A204.1 (cell line): Measurements from ENCODE around the gene OSBPL5.

Experiments
- FAIRE-seq: peaks from 2 replicates; lab custom pipeline; 2012; peaks lifted over from hg19 to GRCh38; lab: Jason Lieb, UNC

OSBPL5 gene

DNA sequence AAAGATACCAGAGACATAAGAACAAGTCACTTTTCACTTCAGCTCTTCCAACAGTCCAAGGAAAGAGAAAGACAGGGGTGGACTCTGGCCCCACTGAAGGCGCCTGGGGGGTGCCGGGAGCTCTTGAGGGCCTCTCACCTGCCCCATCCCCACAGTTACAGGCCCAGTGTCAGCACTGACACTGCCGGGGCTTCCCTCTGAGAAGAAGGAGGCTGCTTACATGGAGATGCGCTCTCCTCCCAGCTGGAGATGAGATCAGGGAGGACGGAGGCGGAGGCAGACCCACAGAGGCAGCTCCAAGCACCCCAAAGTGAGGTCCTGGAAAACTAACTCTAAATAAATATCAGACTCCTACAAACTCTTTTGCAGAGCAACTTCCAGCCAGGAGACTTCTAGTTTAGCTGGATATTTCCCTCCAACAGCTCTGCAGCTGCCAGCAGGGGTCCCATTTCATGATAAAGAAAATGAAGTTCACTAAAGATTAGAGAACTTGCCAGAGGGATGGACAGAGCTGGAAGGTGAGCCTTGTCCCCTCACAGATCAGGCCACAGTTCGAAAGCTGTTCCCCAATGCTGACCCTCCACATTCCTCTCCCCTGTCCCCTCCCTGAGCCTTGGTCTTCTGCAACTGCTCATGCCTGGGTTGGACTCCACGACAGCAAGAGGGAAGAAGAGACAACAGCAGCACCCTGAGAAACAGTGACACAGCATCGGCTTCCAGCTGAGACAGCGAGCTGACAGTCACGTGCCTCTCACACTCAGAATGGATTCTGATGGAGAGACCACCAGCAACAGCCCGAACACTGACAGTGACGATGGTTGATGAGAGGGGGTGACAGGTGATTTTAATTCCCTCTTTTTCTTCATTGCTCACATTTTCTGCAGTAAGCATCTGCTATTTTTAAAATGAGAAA, 113.7 kb downstream of the OSBPL5 start:
- no peak for FAIRE-seq

DNA sequence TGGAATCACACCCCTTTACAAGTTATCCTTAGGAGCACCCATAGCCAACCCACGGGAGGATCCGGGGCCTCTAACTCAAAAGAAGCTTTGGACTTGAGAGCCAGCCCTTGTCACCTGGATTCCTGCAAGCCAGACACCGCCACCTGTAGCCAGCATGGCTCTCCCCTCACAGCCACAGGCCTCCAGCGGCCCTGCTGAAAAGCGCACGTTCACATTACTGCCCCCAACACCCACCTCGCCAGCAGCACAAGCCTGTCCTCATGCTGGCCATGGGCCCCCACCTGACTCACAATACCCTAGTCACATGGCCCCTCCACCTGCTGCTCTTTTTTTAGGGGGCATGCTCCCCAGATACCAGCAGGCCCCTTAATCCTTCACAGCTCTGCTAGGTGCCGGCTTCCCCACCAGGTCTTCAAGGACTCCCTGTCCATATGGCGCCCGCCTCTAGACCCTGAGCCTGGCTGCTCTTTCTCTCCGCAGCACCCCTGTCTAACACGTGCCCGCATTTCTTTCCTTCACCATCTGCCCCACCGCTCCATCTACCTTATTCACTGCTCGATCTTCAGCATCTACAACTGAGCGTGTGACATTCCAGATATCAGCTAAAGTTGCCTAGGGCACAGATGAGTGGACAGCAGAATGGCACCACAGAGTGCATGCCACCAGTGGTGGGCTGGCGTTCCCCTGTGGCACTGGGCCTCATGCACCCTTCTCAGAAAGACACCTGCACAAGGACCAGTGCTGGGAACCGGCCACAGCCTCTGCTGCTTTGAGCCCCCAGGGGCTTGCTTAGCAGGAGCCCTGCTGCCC, 114.5 kb downstream of the OSBPL5 start:
- FAIRE-seq = no peak

DNA sequence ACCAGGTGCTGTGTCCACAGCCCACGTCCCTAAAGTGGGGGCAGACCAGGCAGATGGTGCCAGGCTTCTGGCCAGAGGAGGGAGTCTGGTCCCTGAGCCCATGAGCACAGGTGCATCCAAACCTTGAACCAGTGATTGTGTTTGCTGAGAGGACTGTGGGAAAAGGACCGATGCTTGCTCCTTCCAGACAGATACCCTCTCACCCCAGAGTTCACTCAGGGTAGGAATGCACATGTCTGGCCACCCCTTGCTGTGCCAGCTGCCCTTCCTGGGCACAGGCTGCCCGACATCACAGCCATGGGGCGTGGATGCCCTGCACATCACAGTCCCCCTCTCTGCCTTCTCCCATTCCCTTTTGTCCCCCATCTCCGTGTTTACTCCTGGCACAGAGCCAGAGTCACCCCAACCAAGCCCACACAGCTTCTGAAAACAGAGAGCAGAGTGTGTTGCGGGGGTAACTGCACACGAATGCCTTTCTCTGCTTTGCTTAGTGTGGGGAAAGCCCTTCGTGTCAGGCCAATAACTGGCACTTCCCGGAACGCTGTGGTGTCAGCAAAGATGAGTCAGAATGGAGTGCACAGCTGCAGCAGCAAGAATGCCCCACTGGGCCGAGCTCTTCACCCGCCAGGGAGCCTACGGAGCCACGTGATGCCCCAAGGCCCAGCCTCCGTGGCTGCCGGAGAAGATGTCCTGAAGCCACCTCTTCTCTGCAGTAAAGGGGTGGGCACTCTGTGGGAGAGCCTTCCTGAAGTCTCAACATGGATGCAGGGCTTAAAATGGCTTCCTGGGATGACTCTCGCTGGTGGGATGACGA, 115.5 kb downstream of the OSBPL5 start:
- FAIRE-seq = no peak

DNA sequence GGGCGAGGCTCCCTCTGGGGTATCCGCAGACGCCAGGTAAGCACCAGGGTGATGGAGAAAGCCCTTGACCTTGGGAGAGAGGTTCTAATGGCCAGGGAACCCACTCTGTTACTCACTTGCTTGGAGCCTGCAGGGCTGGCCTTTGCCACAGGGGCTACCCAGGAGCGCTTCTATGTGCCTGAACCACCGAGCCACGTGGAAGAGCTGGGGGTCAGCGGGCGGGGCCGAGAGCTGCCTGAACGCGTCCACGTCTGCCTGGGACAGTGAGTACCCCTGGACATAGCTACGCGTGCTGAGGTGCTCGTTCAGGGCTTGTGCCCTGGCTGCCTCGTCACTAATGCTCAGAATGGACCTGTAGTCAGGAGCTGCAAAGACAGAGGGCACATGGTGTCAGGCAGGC, 117.5 kb downstream of the OSBPL5 start:
- FAIRE-seq = no peak

DNA sequence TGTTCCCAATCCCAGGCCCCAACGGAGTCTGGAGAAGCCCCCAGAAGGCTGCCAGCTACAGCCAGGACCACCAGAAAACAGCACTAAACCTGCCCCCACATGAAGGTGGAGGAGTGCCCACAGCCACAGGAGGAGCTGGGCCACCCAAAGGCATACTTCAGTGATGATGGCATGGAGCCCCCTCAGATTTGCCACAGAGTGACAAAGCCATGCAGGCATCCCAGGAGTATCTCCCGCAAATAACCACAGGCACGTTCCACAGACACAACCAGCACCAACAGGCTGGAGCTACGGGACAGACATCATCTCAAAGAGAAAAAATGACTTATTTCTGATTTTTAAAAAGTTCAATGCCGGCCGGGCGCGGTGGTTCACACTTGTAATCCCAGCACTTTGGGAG, 118.5 kb downstream of the OSBPL5 start:
- no peak for FAIRE-seq

DNA sequence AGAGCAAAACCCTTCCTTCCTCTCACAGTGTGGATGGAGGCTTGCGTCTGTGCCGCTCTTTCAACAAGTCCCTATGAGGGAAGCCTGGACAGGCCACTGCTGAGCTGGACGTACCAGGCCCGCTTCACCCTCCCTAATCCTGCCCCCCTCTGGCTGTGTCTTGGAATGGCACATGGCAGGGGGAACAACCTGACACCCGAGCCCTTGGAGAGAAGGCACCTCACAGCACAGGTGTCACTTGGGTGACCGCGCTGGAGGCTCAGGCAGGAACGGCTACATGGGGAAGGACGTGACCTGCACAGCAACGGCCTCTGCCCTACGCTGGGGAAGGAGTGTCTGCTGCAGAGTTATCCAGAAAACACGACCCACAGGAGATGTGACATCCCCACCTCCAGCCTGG, 118.9 kb downstream of the OSBPL5 start:
- no peak for FAIRE-seq

DNA sequence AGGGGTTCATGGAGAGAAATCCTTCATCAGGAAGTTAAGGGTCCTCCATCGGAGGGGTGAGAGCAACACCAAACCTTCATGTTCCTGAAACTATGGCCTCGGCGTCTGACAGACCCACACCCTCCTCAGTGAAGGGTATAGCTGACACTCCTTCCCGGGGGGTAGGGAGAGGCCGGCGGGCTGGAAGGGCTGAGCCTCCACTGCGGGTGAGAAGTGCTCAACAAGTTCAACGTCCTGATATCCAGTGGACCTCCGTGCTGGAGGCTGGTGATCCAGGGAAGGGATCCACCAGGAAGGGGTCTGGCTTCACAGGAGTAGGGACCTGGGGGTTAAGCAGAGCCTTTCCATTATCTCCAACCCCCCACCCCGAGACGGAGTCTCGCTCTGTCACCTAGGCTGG, 120.2 kb downstream of the OSBPL5 start:
- FAIRE-seq = no peak

DNA sequence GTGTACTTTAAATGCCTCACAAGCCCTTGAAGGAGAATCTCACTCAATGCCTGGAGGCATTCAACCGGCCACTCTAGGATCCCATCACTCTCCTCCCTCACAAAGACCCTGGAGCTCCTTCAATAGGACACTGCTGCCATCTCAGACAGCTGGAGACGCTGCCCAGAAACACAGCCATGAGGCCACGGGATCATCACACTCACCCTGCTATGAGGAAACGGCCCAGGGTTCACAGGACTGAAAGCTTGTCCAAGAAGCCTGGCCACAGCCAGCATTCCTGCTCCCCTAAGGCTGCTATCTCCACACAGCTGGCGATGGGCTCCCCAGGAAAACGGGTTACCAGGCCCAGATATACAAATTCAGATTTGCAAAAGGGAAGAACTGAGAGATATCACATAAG, 121.1 kb downstream of the OSBPL5 start:
- FAIRE-seq = no peak

DNA sequence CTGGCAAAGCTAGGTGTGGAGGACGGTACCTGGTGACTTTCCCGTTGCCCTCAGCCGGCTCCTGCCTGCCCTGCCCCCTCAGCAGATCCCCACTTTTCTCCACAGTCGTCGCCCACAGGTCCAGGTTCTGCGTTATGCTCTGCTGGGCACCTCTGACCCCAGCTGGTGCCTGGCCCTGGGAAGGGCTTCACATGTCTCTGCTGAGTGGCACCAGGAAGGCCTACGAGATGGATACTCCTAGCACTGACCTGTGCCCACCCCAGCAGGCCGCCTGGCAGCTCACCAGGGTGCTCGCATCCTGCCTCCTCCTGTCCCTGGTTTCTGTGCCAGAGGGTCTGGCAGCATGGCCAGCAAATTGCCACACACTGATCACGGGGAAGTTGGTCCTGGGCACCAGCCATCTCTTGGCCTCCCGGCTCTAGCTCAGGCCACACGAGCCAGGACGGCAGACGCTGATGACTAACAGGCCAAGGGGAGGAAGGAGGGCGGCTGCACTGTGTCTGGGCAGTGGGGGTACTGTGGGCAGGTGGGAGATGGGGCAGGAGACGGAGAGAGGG, 121.7 kb downstream of the OSBPL5 start:
- no peak for FAIRE-seq

DNA sequence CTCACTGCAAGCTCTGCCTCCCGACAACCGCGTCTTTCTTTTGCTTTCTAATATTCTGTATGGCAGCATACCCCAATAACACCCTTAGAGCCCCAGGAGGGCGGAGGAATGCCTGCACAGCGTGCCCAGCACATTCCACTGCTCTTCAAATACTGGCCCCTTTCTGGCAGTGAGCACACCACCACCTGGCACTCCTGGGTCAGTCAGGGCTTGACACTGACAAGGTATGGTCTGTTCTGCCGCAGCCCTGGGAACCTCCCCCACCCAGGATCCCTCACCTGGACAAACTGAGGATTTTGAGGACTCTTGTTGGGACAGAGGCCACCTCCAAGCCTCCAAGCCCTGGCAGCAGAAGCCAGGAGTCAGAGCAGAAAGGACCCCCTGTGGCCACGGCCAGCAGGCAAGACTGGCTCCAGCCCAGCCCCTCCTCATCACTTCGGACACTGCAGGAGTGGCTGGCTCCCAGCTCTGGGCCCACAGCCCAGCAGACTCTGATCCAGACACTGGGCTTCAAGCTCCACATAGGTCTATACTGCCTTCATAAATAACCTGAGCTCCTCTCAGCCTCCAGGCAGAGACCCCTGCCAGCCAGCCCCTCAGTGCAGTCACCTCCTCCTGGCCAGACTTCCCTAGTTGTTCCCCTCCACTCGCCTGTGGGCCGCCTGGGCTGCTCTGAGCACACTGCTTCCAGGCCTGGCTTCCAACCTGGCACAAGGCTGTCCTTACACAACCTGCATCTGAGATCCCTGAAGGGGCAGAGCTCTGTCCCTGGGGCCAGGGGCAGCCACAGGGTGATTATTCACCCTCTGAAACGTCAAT, 122.4 kb downstream of the OSBPL5 start:
- FAIRE-seq = no peak

DNA sequence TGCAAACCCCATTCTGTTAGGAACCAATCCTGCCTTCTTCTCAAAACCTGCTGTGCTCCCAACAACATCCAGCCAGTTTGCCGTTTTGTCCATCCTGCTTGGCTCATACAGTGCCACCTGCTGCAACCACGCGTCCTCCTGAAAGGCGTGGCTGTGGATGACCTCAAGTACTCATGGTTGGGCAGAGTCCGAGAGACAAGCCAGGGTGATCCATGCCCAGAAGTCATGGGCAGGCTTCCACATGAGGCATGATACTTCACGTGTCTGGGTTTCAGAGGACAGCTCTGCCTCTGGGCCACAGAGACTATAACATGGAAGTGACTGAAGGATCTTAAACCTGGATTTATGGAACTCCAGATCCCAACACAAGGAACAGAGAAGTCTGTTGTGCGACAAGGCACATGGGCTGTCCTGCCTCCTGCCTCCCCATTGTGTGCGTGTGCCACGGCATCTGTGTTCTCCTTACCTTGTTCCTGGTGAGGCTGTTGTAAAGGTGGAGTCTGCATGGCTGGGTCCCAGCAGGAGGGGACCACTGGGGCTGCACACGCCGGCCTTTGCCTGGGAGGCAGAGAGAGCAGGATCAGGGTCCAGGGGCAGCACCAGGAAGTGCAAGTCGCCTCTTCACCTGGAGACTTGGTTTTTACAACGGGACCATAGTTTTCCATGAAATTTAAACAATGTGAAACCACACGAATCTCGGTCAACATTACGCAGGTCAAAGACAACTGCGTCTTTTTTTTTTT, 123.2 kb downstream of the OSBPL5 start:
- no peak for FAIRE-seq

DNA sequence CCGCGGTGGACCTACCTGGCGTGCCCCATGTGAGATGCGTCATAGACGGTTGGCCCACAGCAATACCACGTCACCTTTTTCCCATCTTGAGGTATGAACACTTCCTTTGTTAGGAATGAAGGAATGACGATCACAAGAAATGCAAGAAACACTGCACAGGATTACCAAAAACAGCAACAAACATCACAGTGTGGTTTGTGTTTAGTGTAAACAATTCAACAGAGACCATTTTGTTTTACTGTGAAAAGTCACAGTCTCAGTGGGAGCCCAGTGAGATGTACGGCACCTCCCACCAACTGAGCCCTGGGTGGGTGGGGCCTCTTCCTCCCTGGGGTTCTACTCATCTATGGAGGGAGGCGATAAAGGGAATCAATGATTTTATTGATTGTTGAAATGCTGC, 124.2 kb downstream of the OSBPL5 start:
- FAIRE-seq = no peak

DNA sequence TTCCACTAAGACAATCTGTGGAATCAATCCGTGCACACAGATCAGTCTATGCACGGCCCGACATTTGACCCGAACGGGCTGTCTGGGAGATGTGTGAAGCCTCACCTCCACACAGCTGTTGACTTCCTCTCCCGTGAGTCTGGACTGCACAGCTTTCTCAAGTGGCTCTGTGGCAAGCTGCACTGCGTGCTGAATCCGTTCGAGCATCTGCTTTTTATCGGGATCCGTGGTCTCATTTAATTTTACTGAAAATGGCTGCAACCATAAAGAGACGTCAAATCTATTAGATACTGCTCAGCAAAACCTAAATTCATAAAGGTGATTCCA, 127.2 kb downstream of the OSBPL5 start:
- FAIRE-seq = no peak
